GM12878 (cell line): ENCODE data around the gene HES7. TPM values are rescaled to one million over a fixed set of nuclear protein-coding genes. Genes with fewer than 3 reads are reported as not detected.

Experiments used
- BMI1 ChIP-seq: fragments of 450-650 bp; IDR thresholded peaks from 2 replicates; pipeline ENCODE4 v1.6.1; 2016; ENCODE audit warnings: mild to moderate bottlenecking, moderate library complexity, borderline replicate concordance
- FOS ChIP-seq: IDR thresholded peaks from 3 replicates; pipeline ENCODE4 v1.6.1; 2011; ENCODE audit warnings: borderline replicate concordance; ENCODE audit not compliant: insufficient read length; ENCODE audit errors: extremely low read depth
- JUND ChIP-seq: IDR thresholded peaks from 2 replicates; pipeline ENCODE4 v1.6.1; 2012; ENCODE audit warnings: low read depth, mild to moderate bottlenecking, low read length, improper control_type of control experiment, moderate library complexity
- STAT3 ChIP-seq: IDR thresholded peaks from 2 replicates; pipeline ENCODE4 v1.6.1; 2011; ENCODE audit warnings: low read depth, low read length, improper control_type of control experiment
- ZNF687 ChIP-seq: fragments of 450-650 bp; IDR thresholded peaks from 2 replicates; pipeline ENCODE4 v1.6.1; 2017; ENCODE audit warnings: mild to moderate bottlenecking, moderate library complexity
- polyA plus RNA-seq, 11 experiments: library from polyadenylated mRNA; depleted of rRNA in 4 of 11; unstranded in 6 of 11; stranded (reverse) in 5 of 11; fragments of >200 nt; fragmentation: Nextera tagmentation in 4 of 11; fragmentation: Illumina TruSeq in 1 of 11; extraction: Ambion mirVana in 4 of 11; extraction: Trizol in 1 of 11; gene quantifications; 1 replicate in 1 of 11; 2 replicates in 10 of 11; pipeline versions ENCODE4 v1.2.1 to v1.2.3, GENCODE V29; 2011 to 2016; ENCODE audit warnings: inconsistent platforms in 2 of 11, missing spikeins in 2 of 11, low read depth in 1 of 11
- total RNA-seq, 4 experiments: library from RNA; depleted of rRNA in 3 of 4; stranded (reverse); fragments of >200 nt in 3 of 4; fragmentation: Illumina TruSeq in 1 of 4; extraction: Trizol in 1 of 4; gene quantifications; 2 replicates each; pipeline versions ENCODE4 v1.2.1 to v1.2.3, GENCODE V29; 2013 to 2021
- TF ChIP-seq, protein P1 (sequence below): fragments of 450-650 bp; IDR thresholded peaks from 2 replicates; pipeline ENCODE4 v1.6.1; 2017; ENCODE audit warnings: mild to moderate bottlenecking

Gene HES7
- total and polyA plus RNA-seq, 10 of the 15 experiments (the other 5 are each of a cell fraction or from before 2014, with no cell fraction given), result 0.07 to 1.3 (median 0.63) TPM; not detected in 4

- TF ChIP-seq, protein P1, sequence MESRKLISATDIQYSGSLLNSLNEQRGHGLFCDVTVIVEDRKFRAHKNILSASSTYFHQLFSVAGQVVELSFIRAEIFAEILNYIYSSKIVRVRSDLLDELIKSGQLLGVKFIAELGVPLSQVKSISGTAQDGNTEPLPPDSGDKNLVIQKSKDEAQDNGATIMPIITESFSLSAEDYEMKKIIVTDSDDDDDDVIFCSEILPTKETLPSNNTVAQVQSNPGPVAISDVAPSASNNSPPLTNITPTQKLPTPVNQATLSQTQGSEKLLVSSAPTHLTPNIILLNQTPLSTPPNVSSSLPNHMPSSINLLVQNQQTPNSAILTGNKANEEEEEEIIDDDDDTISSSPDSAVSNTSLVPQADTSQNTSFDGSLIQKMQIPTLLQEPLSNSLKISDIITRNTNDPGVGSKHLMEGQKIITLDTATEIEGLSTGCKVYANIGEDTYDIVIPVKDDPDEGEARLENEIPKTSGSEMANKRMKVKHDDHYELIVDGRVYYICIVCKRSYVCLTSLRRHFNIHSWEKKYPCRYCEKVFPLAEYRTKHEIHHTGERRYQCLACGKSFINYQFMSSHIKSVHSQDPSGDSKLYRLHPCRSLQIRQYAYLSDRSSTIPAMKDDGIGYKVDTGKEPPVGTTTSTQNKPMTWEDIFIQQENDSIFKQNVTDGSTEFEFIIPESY, result no peak
- TF ChIP-seq STAT3 (no peak), BMI1 (no peak), FOS (no peak), ZNF687 (no peak; the same call in 1 of the 2 replicates), JUND (no peak)
These were observed 14.9 kb upstream of the HES7 start (continued) for GRCh38 chr17:8138672-8139371.
